Liver (tissue), 9 donors: ENCODE measurements around the gene PTN. TPM values are rescaled to one million over a fixed set of nuclear protein-coding genes. Genes with fewer than 3 reads are reported as not detected.

Experiments
- DNase-seq: peaks from one replicate; pipeline ENCODE4 v3.0.0-alpha.2; 2017; ENCODE audit warnings: low spot score
- H3K27ac ChIP-seq, 2 donors: one replicate each; pipeline ENCODE4 v1.7.0; 2013; ENCODE audit warnings: inconsistent platforms in 2 of 2, low read length in 2 of 2, control low read depth in 1 of 2, low read depth in 1 of 2, mild to moderate bottlenecking in 1 of 2
- H3K27me3 ChIP-seq, 4 donors: one replicate each; pipeline versions ENCODE4 v1.6.1 to v1.7.0; 2013; ENCODE audit warnings: low read length in 3 of 4, inconsistent platforms in 1 of 4, mild to moderate bottlenecking in 1 of 4, moderate library complexity in 1 of 4; ENCODE audit not compliant: control insufficient read depth in 4 of 4, insufficient read depth in 4 of 4
- H3K36me3 ChIP-seq, 4 donors: one replicate each; pipeline versions ENCODE4 v1.6.1 to v1.7.0; 2013; ENCODE audit warnings: low read length in 3 of 4, mild to moderate bottlenecking in 3 of 4, low read depth in 1 of 4, moderate library complexity in 1 of 4; ENCODE audit not compliant: control insufficient read depth in 4 of 4, insufficient read depth in 3 of 4
- H3K4me1 ChIP-seq, 4 donors: one replicate each; pipeline versions ENCODE4 v1.6.1 to v1.7.0; 2013; ENCODE audit warnings: low read length in 3 of 4, mild to moderate bottlenecking in 3 of 4, moderate library complexity in 1 of 4; ENCODE audit not compliant: control insufficient read depth in 4 of 4, insufficient read depth in 4 of 4
- H3K4me3 ChIP-seq, 3 donors: one replicate each; pipeline versions ENCODE4 v1.6.1 to v1.7.0; 2013; ENCODE audit warnings: low read length in 3 of 3, control low read depth in 1 of 3, low read depth in 1 of 3, mild to moderate bottlenecking in 1 of 3
- H3K9ac ChIP-seq, 2 donors: one replicate each; pipeline ENCODE4 v1.7.0; 2013; ENCODE audit warnings: low read length in 2 of 2, mild to moderate bottlenecking in 2 of 2, moderate library complexity in 2 of 2, control low read depth in 1 of 2, low read depth in 1 of 2
- H3K9me3 ChIP-seq, 4 donors: one replicate each; pipeline versions ENCODE4 v1.6.1 to v1.7.0; 2013; ENCODE audit warnings: low read length in 3 of 4; ENCODE audit not compliant: control insufficient read depth in 4 of 4
- EGR1 ChIP-seq, 2 donors: IDR thresholded peaks; 2 replicates each; pipeline ENCODE4 v1.6.1; 2016 to 2018; ENCODE audit warnings: antibody characterized with exemption in 2 of 2, low read depth in 2 of 2
- FOXA1 ChIP-seq: IDR thresholded peaks from 2 replicates; pipeline ENCODE4 v1.6.1; 2016; ENCODE audit warnings: antibody characterized with exemption
- FOXA2 ChIP-seq: IDR thresholded peaks from 2 replicates; pipeline ENCODE4 v1.6.1; 2016; ENCODE audit warnings: antibody characterized with exemption
- GABPA ChIP-seq, 2 donors: IDR thresholded peaks in 1 of 2; conservative IDR thresholded peaks in 1 of 2; 2 replicates each; pipeline ENCODE4 v1.6.1; 2016; ENCODE audit warnings: antibody characterized with exemption in 2 of 2, mild to moderate bottlenecking in 1 of 2, moderate library complexity in 1 of 2
- HNF4G ChIP-seq: IDR thresholded peaks from 2 replicates; pipeline ENCODE4 v1.6.1; 2016; ENCODE audit warnings: antibody characterized with exemption
- MAX ChIP-seq: IDR thresholded peaks from 2 replicates; pipeline ENCODE4 v1.6.1; 2016; ENCODE audit warnings: antibody characterized with exemption
- NR2F2 ChIP-seq: IDR thresholded peaks from 2 replicates; pipeline ENCODE4 v1.6.1; 2016; ENCODE audit warnings: antibody characterized with exemption
- RAD21 ChIP-seq, 2 donors: IDR thresholded peaks; 2 replicates each; pipeline ENCODE4 v1.6.1; 2016; ENCODE audit warnings: antibody characterized with exemption in 2 of 2, mild to moderate bottlenecking in 2 of 2
- RXRA ChIP-seq, 2 donors: IDR thresholded peaks; 2 replicates each; pipeline ENCODE4 v1.6.1; 2017 to 2018; ENCODE audit warnings: antibody characterized with exemption in 2 of 2, mild to moderate bottlenecking in 1 of 2
- SP1 ChIP-seq: IDR thresholded peaks from 2 replicates; pipeline ENCODE4 v1.6.1; 2018; ENCODE audit warnings: antibody characterized with exemption, mild to moderate bottlenecking
- WGBS: extraction: QIAGEN DNeasy Blood & Tissue Kit; methylation state at CpG from one replicate; pipeline ENCODE4 v1.1.7; 2013; 5-methylcytosine and 5-hydroxymethylcytosine counted together
- polyA plus RNA-seq, 2 donors: library from polyadenylated mRNA; stranded (reverse) in 1 of 2; unstranded in 1 of 2; fragments of 200-250 nt in 1 of 2; fragments of >200 nt in 1 of 2; fragmentation: Nextera tagmentation in 1 of 2; extraction: Ambion mirVana in 1 of 2; gene quantifications; one replicate each; pipeline versions ENCODE4 v1.2.1 to v1.2.3, GENCODE V29; 2013 to 2015
- total RNA-seq, 2 donors: library from RNA; depleted of rRNA; stranded (reverse); fragments of >200 nt; gene quantifications; one replicate each; pipeline ENCODE4 v1.2.3, GENCODE V29; 2014
- TF ChIP-seq, protein P1 (sequence below): IDR thresholded peaks from 2 replicates; pipeline ENCODE4 v1.6.1; 2016; ENCODE audit warnings: antibody characterized with exemption, mild to moderate bottlenecking
- TF ChIP-seq, protein P2 (sequence below): IDR thresholded peaks from 2 replicates; pipeline ENCODE4 v1.6.1; 2016; ENCODE audit warnings: antibody characterized with exemption
- donor health status: healthy.
- donor health status: healthy.
- donor health status: healthy.
- donor health status: healthy.
- donor health status: healthy.

Gene PTN
- total and polyA plus RNA-seq, 4 donors, result 0.50 to 4.8 (median 1.6) TPM

DNA sequence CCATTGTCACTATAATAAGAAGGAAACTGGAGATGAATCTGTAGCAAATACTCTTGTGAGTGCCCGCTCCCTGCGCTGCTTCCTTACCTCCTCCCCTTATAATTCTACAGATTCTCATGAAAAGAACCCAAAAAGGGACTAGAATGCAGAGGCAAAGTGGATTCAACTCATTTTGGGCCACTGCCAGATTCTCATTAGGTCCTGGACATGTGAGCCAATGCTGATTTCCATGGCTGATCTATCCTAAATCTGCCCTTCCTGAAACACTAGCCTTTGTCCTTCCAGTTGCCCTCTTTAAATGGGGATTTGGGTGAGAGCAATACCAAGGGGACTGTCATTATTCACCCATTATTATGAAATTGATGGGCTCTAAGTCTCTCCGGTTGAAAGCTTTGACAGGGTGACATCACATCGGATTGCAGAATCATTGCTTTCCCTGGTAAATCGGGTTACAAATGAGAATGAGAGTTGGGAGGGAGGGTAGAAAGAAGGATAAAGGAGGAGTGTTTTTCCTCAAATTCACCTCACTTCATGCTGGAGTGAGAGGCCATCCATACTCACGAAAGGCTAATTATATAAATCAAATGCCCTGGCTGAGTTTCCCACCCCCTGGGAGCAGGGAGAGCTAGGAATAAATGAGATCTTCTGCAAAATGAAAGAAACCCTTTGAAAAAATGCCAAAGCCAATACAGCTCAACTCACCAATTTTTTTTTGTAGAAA, 37.5 kb downstream of the PTN start:
- Histone ChIP-seq H3K9me3 (no peaks in the 10 kb centered on the region), H3K4me1 (peaks cover 0 to 7% (median 3%) of the 10 kb centered on the region in 4 donors), H3K36me3 (no peaks in the 10 kb centered on the region), H3K27me3 (no peaks in the 10 kb centered on the region), H3K9ac (no peak overlapping the region), H3K27ac (no peak overlapping the region), H3K4me3 (no peak overlapping the region)
- TF ChIP-seq HNF4G (no peak), RAD21 (IDR thresholded peaks at IDR 0.05) (no peak)
- no peak for DNase-seq
- WGBS, result 89% methylated on average over 6 of the region's 6 CpGs

DNA sequence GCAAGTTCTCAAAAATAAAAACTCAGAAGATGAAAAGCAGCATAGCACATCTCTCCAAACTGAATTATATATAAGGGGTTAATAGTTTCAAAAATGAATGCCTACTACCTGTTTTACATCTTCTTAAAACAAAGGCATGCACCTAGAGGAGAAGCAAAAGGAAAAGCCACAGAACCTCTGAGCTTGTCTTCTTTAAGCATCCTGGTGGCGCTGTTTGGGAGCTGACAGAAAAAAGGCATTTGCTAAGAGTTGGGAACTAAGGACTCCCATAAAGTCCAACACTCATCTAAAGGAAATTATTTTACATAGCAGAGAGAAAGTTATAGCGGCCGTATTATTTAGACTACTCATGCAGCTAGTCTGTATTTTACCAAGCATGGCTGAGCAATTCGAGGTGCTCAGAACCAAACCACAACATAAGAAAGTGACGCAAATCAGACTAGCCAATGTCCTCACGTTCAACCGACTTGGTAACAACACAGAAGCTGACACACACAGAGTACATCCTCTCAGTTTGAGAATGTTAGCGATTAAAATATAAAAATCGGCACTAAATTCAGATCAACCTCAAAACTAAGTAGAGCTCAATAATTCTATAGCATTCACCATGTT, 38.8 kb downstream of the PTN start:
- 83% methylated on average over 9 of the region's 9 CpGs for WGBS
- H3K9ac ChIP-seq, result no peak overlapping the region
- no peaks in the 10 kb centered on the region for H3K9me3 ChIP-seq
- H3K36me3 ChIP-seq, result no peaks in the 10 kb centered on the region
- TF ChIP-seq SP1, result no peak
- TF ChIP-seq, protein P1, sequence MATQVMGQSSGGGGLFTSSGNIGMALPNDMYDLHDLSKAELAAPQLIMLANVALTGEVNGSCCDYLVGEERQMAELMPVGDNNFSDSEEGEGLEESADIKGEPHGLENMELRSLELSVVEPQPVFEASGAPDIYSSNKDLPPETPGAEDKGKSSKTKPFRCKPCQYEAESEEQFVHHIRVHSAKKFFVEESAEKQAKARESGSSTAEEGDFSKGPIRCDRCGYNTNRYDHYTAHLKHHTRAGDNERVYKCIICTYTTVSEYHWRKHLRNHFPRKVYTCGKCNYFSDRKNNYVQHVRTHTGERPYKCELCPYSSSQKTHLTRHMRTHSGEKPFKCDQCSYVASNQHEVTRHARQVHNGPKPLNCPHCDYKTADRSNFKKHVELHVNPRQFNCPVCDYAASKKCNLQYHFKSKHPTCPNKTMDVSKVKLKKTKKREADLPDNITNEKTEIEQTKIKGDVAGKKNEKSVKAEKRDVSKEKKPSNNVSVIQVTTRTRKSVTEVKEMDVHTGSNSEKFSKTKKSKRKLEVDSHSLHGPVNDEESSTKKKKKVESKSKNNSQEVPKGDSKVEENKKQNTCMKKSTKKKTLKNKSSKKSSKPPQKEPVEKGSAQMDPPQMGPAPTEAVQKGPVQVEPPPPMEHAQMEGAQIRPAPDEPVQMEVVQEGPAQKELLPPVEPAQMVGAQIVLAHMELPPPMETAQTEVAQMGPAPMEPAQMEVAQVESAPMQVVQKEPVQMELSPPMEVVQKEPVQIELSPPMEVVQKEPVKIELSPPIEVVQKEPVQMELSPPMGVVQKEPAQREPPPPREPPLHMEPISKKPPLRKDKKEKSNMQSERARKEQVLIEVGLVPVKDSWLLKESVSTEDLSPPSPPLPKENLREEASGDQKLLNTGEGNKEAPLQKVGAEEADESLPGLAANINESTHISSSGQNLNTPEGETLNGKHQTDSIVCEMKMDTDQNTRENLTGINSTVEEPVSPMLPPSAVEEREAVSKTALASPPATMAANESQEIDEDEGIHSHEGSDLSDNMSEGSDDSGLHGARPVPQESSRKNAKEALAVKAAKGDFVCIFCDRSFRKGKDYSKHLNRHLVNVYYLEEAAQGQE, result no peak
- no peak for TF ChIP-seq GABPA (IDR thresholded peaks at IDR 0.05 in 1 of 2, conservative IDR thresholded peaks at IDR 0.05 in 1 of 2)
- TF ChIP-seq, protein P2, sequence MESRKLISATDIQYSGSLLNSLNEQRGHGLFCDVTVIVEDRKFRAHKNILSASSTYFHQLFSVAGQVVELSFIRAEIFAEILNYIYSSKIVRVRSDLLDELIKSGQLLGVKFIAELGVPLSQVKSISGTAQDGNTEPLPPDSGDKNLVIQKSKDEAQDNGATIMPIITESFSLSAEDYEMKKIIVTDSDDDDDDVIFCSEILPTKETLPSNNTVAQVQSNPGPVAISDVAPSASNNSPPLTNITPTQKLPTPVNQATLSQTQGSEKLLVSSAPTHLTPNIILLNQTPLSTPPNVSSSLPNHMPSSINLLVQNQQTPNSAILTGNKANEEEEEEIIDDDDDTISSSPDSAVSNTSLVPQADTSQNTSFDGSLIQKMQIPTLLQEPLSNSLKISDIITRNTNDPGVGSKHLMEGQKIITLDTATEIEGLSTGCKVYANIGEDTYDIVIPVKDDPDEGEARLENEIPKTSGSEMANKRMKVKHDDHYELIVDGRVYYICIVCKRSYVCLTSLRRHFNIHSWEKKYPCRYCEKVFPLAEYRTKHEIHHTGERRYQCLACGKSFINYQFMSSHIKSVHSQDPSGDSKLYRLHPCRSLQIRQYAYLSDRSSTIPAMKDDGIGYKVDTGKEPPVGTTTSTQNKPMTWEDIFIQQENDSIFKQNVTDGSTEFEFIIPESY, result no peak
- TF ChIP-seq RAD21 (IDR thresholded peaks at IDR 0.05), result no peak
- TF ChIP-seq EGR1 (IDR thresholded peaks at IDR 0.05; ENCODE audit: low read depth in 2 of 2), result no peak
- TF ChIP-seq FOXA2, result no peak
- no peak for TF ChIP-seq NR2F2
- no peak for TF ChIP-seq MAX
- TF ChIP-seq RXRA (IDR thresholded peaks at IDR 0.05), result no peak
- no peak for DNase-seq
- H3K4me1 ChIP-seq, result peaks cover 0 to 12% (median 6%) of the 10 kb centered on the region in 4 donors
- H3K27me3 ChIP-seq, result no peaks in the 10 kb centered on the region
- H3K4me3 ChIP-seq, result no peak overlapping the region
- H3K27ac ChIP-seq, result no peak overlapping the region

DNA sequence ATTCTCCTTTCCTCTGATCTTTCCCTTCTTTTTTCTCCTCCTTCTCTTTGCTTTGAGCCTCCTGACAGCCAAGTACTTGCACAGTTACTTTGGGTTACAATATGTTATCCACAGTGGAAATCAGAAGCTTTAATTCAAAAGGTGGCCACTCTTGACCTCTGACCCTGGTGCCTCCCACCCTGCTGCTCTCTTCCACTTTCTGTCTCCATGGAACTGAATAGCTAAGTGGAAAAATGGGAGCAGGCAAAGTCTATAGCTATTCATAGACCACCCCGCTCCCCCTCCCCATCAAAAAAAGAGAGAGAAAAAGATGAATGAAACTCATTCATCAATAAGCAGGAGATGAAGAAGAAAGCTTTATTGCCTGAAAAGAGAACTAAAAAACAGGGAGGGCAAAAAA, 39.4 kb downstream of the PTN start:
- DNase-seq, result no peak
- no peaks in the 10 kb centered on the region for H3K9me3 ChIP-seq
- no peaks in the 10 kb centered on the region for H3K36me3 ChIP-seq
- no peaks in the 10 kb centered on the region for H3K27me3 ChIP-seq
- no peak overlapping the region for H3K4me3 ChIP-seq
- TF ChIP-seq GABPA (IDR thresholded peaks at IDR 0.05 in 1 of 2, conservative IDR thresholded peaks at IDR 0.05 in 1 of 2), result no peak
- no peak for TF ChIP-seq SP1
- TF ChIP-seq FOXA2, result no peak
- TF ChIP-seq RAD21 (IDR thresholded peaks at IDR 0.05), result no peak
- TF ChIP-seq, protein P1, result no peak
- no peak for TF ChIP-seq FOXA1
- TF ChIP-seq RXRA (IDR thresholded peaks at IDR 0.05), result no peak
- no peak for TF ChIP-seq NR2F2
- no peak for TF ChIP-seq HNF4G
- WGBS, result 94% methylated on average over 1 of the region's 1 CpG
- H3K27ac ChIP-seq, result no peak overlapping the region
- H3K4me1 ChIP-seq, result peaks cover 0 to 15% (median 7%) of the 10 kb centered on the region in 4 donors
- no peak overlapping the region for H3K9ac ChIP-seq
